Nephron (organoid): ENCODE results near the gene CDC16.

Experiments used
- H3K27ac Mint-ChIP-seq, 3 experiments: 2 replicates each; pipeline ENCODE4 v1.8.0; 2020; ENCODE audit warnings: mixed read lengths in 3 of 3, mild to moderate bottlenecking in 2 of 3, moderate library complexity in 1 of 3
- H3K27me3 Mint-ChIP-seq: 2 replicates; pipeline ENCODE4 v1.8.0; 2021; ENCODE audit warnings: low read depth, mild to moderate bottlenecking, moderate library complexity, mixed read lengths
- H3K36me3 Mint-ChIP-seq: 2 replicates; pipeline ENCODE4 v1.8.0; 2020; ENCODE audit warnings: low read depth, mixed read lengths
- H3K4me1 Mint-ChIP-seq: 2 replicates; pipeline ENCODE4 v1.8.0; 2020; ENCODE audit warnings: mixed read lengths
- H3K4me3 Mint-ChIP-seq, 3 experiments: 2 replicates each; pipeline ENCODE4 v1.8.0; 2020; ENCODE audit warnings: mild to moderate bottlenecking in 3 of 3, mixed read lengths in 3 of 3, moderate library complexity in 2 of 3
- H3K9me3 Mint-ChIP-seq: 2 replicates; pipeline ENCODE4 v1.8.0; 2020; ENCODE audit warnings: mixed read lengths
- TF ChIP-seq, protein P1 (sequence below), 3 experiments: fragments of 200-600 bp; sonication (generic); IDR thresholded peaks; one replicate each; pipeline ENCODE4 v1.5.0; 2021; ENCODE audit warnings: antibody characterized with exemption in 3 of 3; ENCODE audit not compliant: unreplicated experiment in 3 of 3

Gene CDC16

GRCh38 chr13:114286808-114287207, 52.1 kb downstream of the CDC16 start:
- Mint-ChIP-seq H3K36me3 (peaks cover 77% of the 10 kb centered on the region), H3K27ac (no peak overlapping the region), H3K4me1 (peaks cover 17% of the 10 kb centered on the region), H3K27me3 (no peaks in the 10 kb centered on the region), H3K9me3 (no peaks in the 10 kb centered on the region), H3K4me3 (no peak overlapping the region)
- TF ChIP-seq, protein P1, sequence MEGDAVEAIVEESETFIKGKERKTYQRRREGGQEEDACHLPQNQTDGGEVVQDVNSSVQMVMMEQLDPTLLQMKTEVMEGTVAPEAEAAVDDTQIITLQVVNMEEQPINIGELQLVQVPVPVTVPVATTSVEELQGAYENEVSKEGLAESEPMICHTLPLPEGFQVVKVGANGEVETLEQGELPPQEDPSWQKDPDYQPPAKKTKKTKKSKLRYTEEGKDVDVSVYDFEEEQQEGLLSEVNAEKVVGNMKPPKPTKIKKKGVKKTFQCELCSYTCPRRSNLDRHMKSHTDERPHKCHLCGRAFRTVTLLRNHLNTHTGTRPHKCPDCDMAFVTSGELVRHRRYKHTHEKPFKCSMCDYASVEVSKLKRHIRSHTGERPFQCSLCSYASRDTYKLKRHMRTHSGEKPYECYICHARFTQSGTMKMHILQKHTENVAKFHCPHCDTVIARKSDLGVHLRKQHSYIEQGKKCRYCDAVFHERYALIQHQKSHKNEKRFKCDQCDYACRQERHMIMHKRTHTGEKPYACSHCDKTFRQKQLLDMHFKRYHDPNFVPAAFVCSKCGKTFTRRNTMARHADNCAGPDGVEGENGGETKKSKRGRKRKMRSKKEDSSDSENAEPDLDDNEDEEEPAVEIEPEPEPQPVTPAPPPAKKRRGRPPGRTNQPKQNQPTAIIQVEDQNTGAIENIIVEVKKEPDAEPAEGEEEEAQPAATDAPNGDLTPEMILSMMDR (IDR thresholded peaks at IDR 0.05; ENCODE audit: unreplicated experiment in 3 of 3) = no peak

- peaks cover 90% of the 10 kb centered on the region for H3K36me3 Mint-ChIP-seq
- H3K4me1 Mint-ChIP-seq = peaks cover 12% of the 10 kb centered on the region
- H3K27me3 Mint-ChIP-seq = no peaks in the 10 kb centered on the region
These were observed 53.5 kb downstream of the CDC16 start for GRCh38 chr13:114288157-114288591.

GRCh38 chr13:114296448-114296847, 61.8 kb downstream of the CDC16 start:
- peaks cover 63% of the 10 kb centered on the region for H3K36me3 Mint-ChIP-seq
- H3K27ac Mint-ChIP-seq = no peak overlapping the region
- TF ChIP-seq, protein P1 (IDR thresholded peaks at IDR 0.05; ENCODE audit: unreplicated experiment in 3 of 3) = no peak
- H3K27me3 Mint-ChIP-seq = no peaks in the 10 kb centered on the region
- peaks cover 5% of the 10 kb centered on the region for H3K4me1 Mint-ChIP-seq
- no peaks in the 10 kb centered on the region for H3K9me3 Mint-ChIP-seq
- H3K4me3 Mint-ChIP-seq = no peak overlapping the region

More at GRCh38 chr13:114288157-114288591, 53.5 kb downstream of the CDC16 start:
- H3K27ac Mint-ChIP-seq = no peak overlapping the region
- H3K4me3 Mint-ChIP-seq = no peak overlapping the region
- no peaks in the 10 kb centered on the region for H3K9me3 Mint-ChIP-seq
- TF ChIP-seq, protein P1 (IDR thresholded peaks at IDR 0.05; ENCODE audit: unreplicated experiment in 3 of 3) = no peak

DNA sequence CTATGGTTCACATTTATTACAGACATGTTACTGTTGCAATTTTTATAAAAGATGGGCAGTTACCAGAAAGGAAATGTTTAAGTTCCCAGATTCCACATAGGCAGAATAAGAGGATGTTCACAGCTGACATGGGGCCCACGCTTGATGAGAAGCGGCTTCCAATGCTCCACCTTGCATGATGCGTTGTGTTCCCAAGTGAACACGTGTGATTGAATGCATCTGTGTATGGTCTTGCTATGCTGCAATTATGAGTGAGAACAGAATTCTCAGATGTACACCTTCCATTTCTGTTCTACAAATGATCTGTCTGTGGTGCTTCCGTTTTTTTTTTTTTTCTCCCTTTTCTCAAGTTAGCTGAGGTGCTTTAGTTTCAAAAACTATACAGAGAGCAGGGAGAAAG, 62.2 kb downstream of the CDC16 start:
- peaks cover 5% of the 10 kb centered on the region for H3K4me1 Mint-ChIP-seq
- no peak overlapping the region for H3K27ac Mint-ChIP-seq
- H3K9me3 Mint-ChIP-seq = no peaks in the 10 kb centered on the region
- no peak overlapping the region for H3K4me3 Mint-ChIP-seq
- H3K27me3 Mint-ChIP-seq = no peaks in the 10 kb centered on the region
- TF ChIP-seq, protein P1 (IDR thresholded peaks at IDR 0.05; ENCODE audit: unreplicated experiment in 3 of 3) = no peak
- peaks cover 63% of the 10 kb centered on the region for H3K36me3 Mint-ChIP-seq

DNA sequence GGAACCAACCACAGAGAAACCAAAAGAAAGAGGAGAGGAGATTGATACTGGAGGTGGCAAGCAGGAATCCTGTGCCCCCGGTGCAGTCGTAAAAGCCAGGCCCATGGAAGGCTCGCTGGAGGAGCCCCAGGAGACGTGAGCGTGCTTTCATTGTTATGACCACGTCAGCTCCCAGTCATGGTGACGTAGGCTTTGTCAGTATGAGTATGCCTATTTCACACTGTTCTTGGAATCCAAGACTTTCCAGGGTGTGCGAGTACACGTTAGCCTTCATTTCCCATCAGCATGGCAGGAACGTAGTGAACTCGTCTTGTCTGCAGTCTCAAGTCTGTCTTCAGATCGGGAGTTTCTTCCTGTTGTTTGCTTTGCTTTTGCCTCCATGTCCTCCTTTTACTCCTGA, 64.2 kb downstream of the CDC16 start:
- TF ChIP-seq, protein P1 (IDR thresholded peaks at IDR 0.05; ENCODE audit: unreplicated experiment in 3 of 3) = no peak
- peaks cover 5% of the 10 kb centered on the region for H3K4me1 Mint-ChIP-seq
- peaks cover 62% of the 10 kb centered on the region for H3K36me3 Mint-ChIP-seq
- H3K27me3 Mint-ChIP-seq = no peaks in the 10 kb centered on the region
- no peak overlapping the region for H3K4me3 Mint-ChIP-seq
- no peak overlapping the region for H3K27ac Mint-ChIP-seq
- H3K9me3 Mint-ChIP-seq = no peaks in the 10 kb centered on the region

GRCh38 chr13:114299604-114300305, 65.1 kb downstream of the CDC16 start:
- no peaks in the 10 kb centered on the region for H3K9me3 Mint-ChIP-seq
- peaks cover 62% of the 10 kb centered on the region for H3K36me3 Mint-ChIP-seq
- no peaks in the 10 kb centered on the region for H3K27me3 Mint-ChIP-seq
- no peak overlapping the region for H3K4me3 Mint-ChIP-seq
- TF ChIP-seq, protein P1 (IDR thresholded peaks at IDR 0.05; ENCODE audit: unreplicated experiment in 3 of 3) = no peak
- H3K27ac Mint-ChIP-seq = no peak overlapping the region
- peaks cover 5% of the 10 kb centered on the region for H3K4me1 Mint-ChIP-seq
